VCaP (cell line): ENCODE results near the gene C8A.

Source experiments
- H3K27ac ChIP-seq: fragments of 450-650 bp; 2 replicates; pipeline ENCODE4 v1.5.1; 2017
- CTCF ChIP-seq: fragments of 450-650 bp; conservative IDR thresholded peaks from 2 replicates; pipeline ENCODE4 v1.5.1; 2017; ENCODE audit warnings: mild to moderate bottlenecking, moderate library complexity

C8A gene

GRCh38 chr1:56827711-56828110 lies 26.9 kb upstream of the C8A start:
- no peak overlapping the region for H3K27ac ChIP-seq
- no peak for TF ChIP-seq CTCF

GRCh38 chr1:56830052-56830451 lies 24.5 kb upstream of the C8A start:
- no peak overlapping the region for H3K27ac ChIP-seq
- no peak for TF ChIP-seq CTCF

DNA sequence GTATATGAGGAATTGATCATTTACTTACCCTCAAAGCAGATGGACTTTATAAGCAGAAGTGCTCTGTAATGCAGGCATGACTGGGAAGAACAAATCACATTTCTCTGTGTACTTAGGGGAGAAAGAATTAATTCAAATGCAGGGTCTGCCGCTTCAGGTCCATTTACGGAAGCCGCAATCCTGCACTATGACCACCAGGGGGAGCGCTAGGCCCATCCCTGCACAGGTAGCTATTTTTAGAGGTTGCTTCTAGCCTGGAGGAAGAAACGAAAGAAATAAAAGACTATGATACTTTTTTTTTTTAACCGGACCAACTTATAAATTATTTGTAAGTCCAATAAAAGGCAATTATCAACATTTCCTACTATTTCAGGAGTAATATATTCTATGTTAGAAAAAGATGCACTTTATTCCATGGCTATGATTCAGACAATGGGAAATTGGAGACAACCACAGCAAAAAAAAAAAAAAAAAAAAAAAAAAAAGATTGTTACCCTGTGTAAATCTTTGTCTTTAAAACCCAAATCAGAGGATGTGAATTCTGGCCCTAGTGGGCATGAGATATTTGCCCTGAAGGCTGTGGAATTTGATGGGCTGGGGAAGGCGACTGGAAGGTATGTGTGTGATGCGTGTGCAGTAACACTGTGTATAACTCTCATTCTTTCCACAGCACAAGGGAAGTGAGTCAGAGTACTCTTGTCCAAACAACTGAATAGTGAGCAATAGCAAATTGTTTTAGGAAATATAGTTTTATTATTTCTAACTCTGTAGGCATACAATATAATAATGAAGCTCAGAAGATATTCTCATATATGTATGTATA lies 22.5 kb upstream of the C8A start:
- no peak overlapping the region for H3K27ac ChIP-seq

GRCh38 chr1:56833088-56833487 lies 21.5 kb upstream of the C8A start:
- no peak overlapping the region for H3K27ac ChIP-seq
- TF ChIP-seq CTCF = no peak; the same call in 1 of the 2 replicates

More for the DNA sequence above, 22.5 kb upstream of the C8A start:
- TF ChIP-seq CTCF = peak; percentile 96

GRCh38 chr1:56834137-56834900 lies 20.3 kb upstream of the C8A start:
- H3K27ac ChIP-seq = no peak overlapping the region
- no peak for TF ChIP-seq CTCF

- no peak overlapping the region for H3K27ac ChIP-seq
- TF ChIP-seq CTCF = no peak
Observed at GRCh38 chr1:56835657-56836056, 18.9 kb upstream of the C8A start.

GRCh38 chr1:56836359-56836758 lies 18.2 kb upstream of the C8A start:
- H3K27ac ChIP-seq = no peak overlapping the region

More at GRCh38 chr1:56836359-56836758, 18.2 kb upstream of the C8A start:
- no peak for TF ChIP-seq CTCF
